HUDEP-2 (cell line): ENCODE results near the gene ATP8B3.

Experiments used
- DNase-seq, 76 experiments: peaks; one replicate each; lab custom pipeline; 2025; ENCODE audit not compliant: unreplicated experiment in 76 of 76; lab: John Stamatoyannopoulos, UW

ATP8B3 gene

GRCh38 chr19:1819341-1820255 lies 7.5 kb upstream of the ATP8B3 start:
- DNase-seq: no peak

GRCh38 chr19:1818549-1819195 lies 6.6 kb upstream of the ATP8B3 start:
- no peak for DNase-seq

GRCh38 chr19:1817553-1818179 lies 5.6 kb upstream of the ATP8B3 start:
- no peak for DNase-seq

- no peak for DNase-seq
Observed at GRCh38 chr19:1816530-1817298, 4.6 kb upstream of the ATP8B3 start.

- no peak for DNase-seq
Observed at GRCh38 chr19:1815605-1816529, 3.8 kb upstream of the ATP8B3 start.

- no peak for DNase-seq
Observed at GRCh38 chr19:1814833-1815604, 2.9 kb upstream of the ATP8B3 start.

- DNase-seq: no peak
Observed at GRCh38 chr19:1814391-1814790, 2.3 kb upstream of the ATP8B3 start.

- peak in 2 of 76 experiments; percentile 58 to 85 for DNase-seq
Observed at GRCh38 chr19:1813192-1814182, 1.4 kb upstream of the ATP8B3 start.

GRCh38 chr19:1812426-1813191 lies 533 bp upstream of the ATP8B3 start:
- DNase-seq: peak; percentile 89 to 100 (median 99)

GRCh38 chr19:1811472-1811894 lies 593 bp downstream of the ATP8B3 start:
- peak in 62 of 76 experiments; percentile 24 to 83 (median 67) for DNase-seq

GRCh38 chr19:1810439-1811160 lies 1.5 kb downstream of the ATP8B3 start:
- DNase-seq: no peak

GRCh38 chr19:1809678-1810077 lies 2.4 kb downstream of the ATP8B3 start:
- no peak for DNase-seq

GRCh38 chr19:1808395-1808731 lies 3.7 kb downstream of the ATP8B3 start:
- DNase-seq: no peak

- no peak for DNase-seq
Observed at GRCh38 chr19:1807695-1808394, 4.2 kb downstream of the ATP8B3 start.

GRCh38 chr19:1807030-1807694 lies 4.9 kb downstream of the ATP8B3 start:
- DNase-seq: no peak
